Fibroblast of villous mesenchyme (primary cell): ENCODE measurements around the gene CELSR1. TPM values are rescaled to one million over a fixed set of nuclear protein-coding genes. Genes with fewer than 3 reads are reported as not detected.

Source experiments
- DNase-seq: peaks from one replicate; pipeline ENCODE4 v3.0.0-alpha.2; 2010; ENCODE audit warnings: low read depth
- H3K4me3 ChIP-seq: 2 replicates; pipeline ENCODE4 v1.5.1; 2011; ENCODE audit warnings: low read depth, mild to moderate bottlenecking, low read length
- CTCF ChIP-seq: IDR thresholded peaks from 2 replicates; pipeline ENCODE4 v1.5.1; 2012; ENCODE audit warnings: low read depth, mild to moderate bottlenecking, low read length; ENCODE audit not compliant: insufficient read depth
- total RNA-seq: library from RNA; depleted of rRNA; stranded (reverse); fragments of >200 nt; gene quantifications from 2 replicates; pipeline ENCODE4 v1.2.3, GENCODE V29; 2012

Gene CELSR1
- total RNA-seq, 1 donor: 1.7 TPM

GRCh38 chr22:46524203-46524740, 13.1 kb downstream of the CELSR1 start:
- DNase-seq: no peak
- no peak for TF ChIP-seq CTCF
- no peak overlapping the region for H3K4me3 ChIP-seq

GRCh38 chr22:46522797-46523196, 14.6 kb downstream of the CELSR1 start:
- no peak overlapping the region for H3K4me3 ChIP-seq
- TF ChIP-seq CTCF: no peak
- DNase-seq: no peak

GRCh38 chr22:46521994-46522393, 15.4 kb downstream of the CELSR1 start:
- TF ChIP-seq CTCF: no peak
- no peak overlapping the region for H3K4me3 ChIP-seq
- no peak for DNase-seq

- no peak for TF ChIP-seq CTCF
- no peak for DNase-seq
Observed at GRCh38 chr22:46520880-46521279, 16.5 kb downstream of the CELSR1 start.

GRCh38 chr22:46519377-46519776, 18.0 kb downstream of the CELSR1 start:
- no peak overlapping the region for H3K4me3 ChIP-seq
- DNase-seq: no peak
- no peak for TF ChIP-seq CTCF

More at GRCh38 chr22:46520880-46521279, 16.5 kb downstream of the CELSR1 start:
- H3K4me3 ChIP-seq: no peak overlapping the region

- no peak for DNase-seq
- H3K4me3 ChIP-seq: no peak overlapping the region
- no peak for TF ChIP-seq CTCF
Observed at GRCh38 chr22:46518542-46519325, 18.7 kb downstream of the CELSR1 start.
